ENCODE measurements around the gene TMEM82. TPM values are rescaled to one million over a fixed set of nuclear protein-coding genes. Genes with fewer than 3 reads are reported as not detected.

Gene TMEM82
- total RNA-seq, 1 donor from 2014 or later: not detected

DNA sequence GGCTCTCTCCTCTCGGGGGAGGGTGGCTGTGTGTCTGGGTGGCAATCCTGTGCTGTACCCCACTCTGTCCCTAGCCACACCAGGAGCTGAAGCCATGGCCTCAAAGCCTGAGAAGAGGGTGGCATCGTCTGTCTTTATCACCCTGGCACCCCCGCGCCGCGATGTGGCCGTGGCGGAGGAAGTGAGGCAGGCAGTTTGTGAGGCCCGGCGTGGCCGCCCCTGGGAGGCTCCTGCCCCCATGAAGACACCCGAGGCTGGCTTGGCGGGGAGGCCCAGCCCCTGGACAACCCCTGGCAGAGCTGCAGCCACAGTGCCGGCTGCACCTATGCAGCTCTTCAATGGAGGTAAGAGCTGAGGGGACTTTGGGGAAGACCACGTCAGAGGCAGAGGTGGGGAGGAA is 22.6 kb downstream of the TMEM82 start:
- peaks cover 8% of the 10 kb centered on the region for H3K27me3 ChIP-seq (ENCODE audit: low read depth)
- intact Hi-C loops (cut with DNase I): no loop called here
- DNase-seq (no peak), ATAC-seq (no peak)
- no peak overlapping the region for H3K27ac ChIP-seq
- no peak overlapping the region for H3K4me3 ChIP-seq
- TF ChIP-seq, protein P1, sequence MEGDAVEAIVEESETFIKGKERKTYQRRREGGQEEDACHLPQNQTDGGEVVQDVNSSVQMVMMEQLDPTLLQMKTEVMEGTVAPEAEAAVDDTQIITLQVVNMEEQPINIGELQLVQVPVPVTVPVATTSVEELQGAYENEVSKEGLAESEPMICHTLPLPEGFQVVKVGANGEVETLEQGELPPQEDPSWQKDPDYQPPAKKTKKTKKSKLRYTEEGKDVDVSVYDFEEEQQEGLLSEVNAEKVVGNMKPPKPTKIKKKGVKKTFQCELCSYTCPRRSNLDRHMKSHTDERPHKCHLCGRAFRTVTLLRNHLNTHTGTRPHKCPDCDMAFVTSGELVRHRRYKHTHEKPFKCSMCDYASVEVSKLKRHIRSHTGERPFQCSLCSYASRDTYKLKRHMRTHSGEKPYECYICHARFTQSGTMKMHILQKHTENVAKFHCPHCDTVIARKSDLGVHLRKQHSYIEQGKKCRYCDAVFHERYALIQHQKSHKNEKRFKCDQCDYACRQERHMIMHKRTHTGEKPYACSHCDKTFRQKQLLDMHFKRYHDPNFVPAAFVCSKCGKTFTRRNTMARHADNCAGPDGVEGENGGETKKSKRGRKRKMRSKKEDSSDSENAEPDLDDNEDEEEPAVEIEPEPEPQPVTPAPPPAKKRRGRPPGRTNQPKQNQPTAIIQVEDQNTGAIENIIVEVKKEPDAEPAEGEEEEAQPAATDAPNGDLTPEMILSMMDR (IDR thresholded peaks at IDR 0.05): no peak
- peaks cover 9% of the 10 kb centered on the region for H3K4me1 ChIP-seq
- H3K9me3 ChIP-seq: no peaks in the 10 kb centered on the region
- H3K36me3 ChIP-seq: peaks cover 10% of the 10 kb centered on the region

DNA sequence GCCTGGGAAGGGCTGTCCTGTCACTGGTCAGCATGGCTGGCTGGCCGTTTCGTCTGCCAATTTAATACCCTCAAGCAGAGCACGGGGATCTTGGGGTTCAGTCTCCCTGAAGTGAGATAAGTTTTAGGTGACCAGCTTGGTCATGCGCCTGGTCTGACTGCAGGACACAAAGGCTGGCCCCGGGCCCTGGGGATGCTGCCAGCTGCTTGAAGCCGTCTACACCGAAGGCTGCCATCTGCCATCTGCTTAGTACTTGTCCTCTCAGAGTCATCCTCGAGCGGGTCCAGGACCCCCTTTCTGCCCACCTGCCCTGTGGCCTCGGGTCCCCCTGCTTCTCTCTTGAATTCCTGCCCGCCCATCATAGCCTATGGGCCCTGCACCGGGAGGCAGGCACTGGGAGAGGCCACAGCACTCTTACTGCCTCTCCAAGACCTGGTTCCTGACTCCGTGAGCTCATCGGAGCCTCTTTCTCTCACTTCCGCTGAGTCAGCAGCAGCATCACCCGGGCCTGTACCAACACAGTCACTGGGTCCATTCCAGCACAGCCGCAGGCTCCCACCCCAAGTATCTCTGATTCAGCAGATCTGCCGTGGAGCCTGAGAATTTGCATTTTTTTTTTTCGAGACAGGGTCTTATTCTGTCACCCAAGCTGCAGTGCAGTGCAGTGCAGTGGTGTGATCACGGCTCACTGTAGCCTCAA is 23.3 kb downstream of the TMEM82 start:
- peaks cover 18% of the 10 kb centered on the region for H3K36me3 ChIP-seq

DNA sequence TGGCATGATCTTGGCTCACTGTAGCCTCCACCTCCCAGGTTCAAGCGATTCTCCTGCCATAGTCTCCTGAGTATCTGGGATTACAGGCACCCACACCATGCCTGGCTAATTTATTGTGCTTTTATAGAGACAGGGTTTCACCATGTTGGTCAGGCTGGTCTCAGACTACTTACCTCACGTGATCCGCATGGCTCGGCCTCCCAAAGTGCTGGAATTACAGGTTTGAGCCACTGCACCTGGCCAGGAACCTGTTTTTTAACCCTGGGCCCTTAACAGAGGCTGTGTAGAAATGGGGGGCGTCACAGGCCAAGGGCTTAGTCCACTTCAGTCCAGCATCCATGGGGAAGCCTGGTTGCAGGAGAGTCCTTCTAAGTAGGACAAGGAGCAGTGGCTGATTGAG is 25.6 kb downstream of the TMEM82 start:
- Histone ChIP-seq H3K4me3 (no peak overlapping the region), H3K4me1 (no peaks in the 10 kb centered on the region), H3K36me3 (peaks cover 36% of the 10 kb centered on the region), H3K9me3 (no peaks in the 10 kb centered on the region), H3K27ac (no peak overlapping the region), H3K27me3 (ENCODE audit: low read depth) (no peaks in the 10 kb centered on the region)
- TF ChIP-seq, protein P1 (IDR thresholded peaks at IDR 0.05): no peak
- DNase-seq (no peak), ATAC-seq (no peak)
- intact Hi-C loops (cut with DNase I): no loop called here

More for the DNA sequence above, 23.3 kb downstream of the TMEM82 start:
- H3K4me1 ChIP-seq: peaks cover 1% of the 10 kb centered on the region
- peaks cover under 1% of the 10 kb centered on the region for H3K27me3 ChIP-seq (ENCODE audit: low read depth)
- ATAC-seq: no peak
- intact Hi-C loops (cut with DNase I): no loop called here
- H3K27ac ChIP-seq: no peak overlapping the region
- H3K9me3 ChIP-seq: no peaks in the 10 kb centered on the region
- TF ChIP-seq, protein P1 (IDR thresholded peaks at IDR 0.05): no peak
- DNase-seq: no peak
- H3K4me3 ChIP-seq: no peak overlapping the region

DNA sequence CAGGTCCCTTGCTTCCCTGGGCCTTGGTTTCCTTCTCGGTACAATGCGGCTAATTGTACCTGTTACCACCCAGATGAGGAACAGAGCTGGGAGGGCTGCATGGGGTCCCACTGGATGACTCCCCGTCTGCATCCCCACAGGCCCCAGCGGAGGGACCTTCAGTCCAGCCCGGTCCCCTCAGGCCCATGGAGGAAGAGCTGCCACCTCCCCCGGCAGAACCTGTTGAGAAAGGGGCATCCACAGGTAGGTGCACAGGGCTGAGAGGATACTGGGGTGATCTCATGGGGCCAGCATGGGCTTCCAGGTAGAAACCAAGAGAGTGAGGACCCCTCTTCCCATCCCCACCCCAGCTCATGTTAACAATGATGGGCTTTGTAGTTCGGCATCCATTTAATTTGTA is 26.1 kb downstream of the TMEM82 start:
- H3K4me3 ChIP-seq: no peak overlapping the region
- DNase-seq: no peak
- H3K9me3 ChIP-seq: no peaks in the 10 kb centered on the region
- ATAC-seq: no peak
- intact Hi-C loops (cut with DNase I): no loop called here
- TF ChIP-seq, protein P1 (IDR thresholded peaks at IDR 0.05): no peak
- H3K27ac ChIP-seq: no peak overlapping the region
- H3K36me3 ChIP-seq: peaks cover 36% of the 10 kb centered on the region
- no peaks in the 10 kb centered on the region for H3K27me3 ChIP-seq (ENCODE audit: low read depth)
- no peaks in the 10 kb centered on the region for H3K4me1 ChIP-seq

DNA sequence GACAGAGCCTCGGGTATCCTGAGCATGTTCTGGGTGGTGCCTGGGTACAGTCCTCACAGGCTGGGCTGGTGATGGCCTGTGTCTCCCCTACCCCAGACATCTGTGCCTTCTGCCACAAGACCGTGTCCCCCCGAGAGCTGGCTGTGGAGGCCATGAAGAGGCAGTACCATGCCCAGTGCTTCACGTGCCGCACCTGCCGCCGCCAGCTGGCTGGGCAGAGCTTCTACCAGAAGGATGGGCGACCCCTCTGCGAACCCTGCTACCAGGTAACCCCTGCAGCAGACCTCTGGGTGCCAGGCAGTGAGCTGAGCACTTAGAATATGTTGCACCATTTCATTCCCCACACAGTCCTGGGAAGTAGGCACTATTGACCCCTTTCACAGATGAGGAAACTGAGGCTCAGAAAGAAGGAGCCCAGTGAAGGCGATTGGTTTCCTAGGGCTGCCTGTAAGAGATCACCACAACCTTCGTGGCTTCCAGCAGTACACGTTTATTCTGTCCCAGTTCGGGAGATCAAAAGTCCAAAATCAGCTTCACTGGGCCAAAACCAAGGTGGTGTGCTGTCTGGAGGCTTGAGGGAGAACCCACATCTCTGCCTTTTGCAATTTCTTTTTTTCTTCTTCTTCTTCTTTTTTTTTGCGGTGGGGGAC is 28.1 kb downstream of the TMEM82 start:
- TF ChIP-seq, protein P1 (IDR thresholded peaks at IDR 0.05): no peak
- Histone ChIP-seq H3K9me3 (no peaks in the 10 kb centered on the region), H3K4me3 (no peak overlapping the region), H3K36me3 (peaks cover 47% of the 10 kb centered on the region), H3K4me1 (no peaks in the 10 kb centered on the region), H3K27me3 (ENCODE audit: low read depth) (no peaks in the 10 kb centered on the region), H3K27ac (no peak overlapping the region)
- ATAC-seq (no peak), DNase-seq (no peak)
- intact Hi-C loops (cut with DNase I): no loop called here

Data from lower lobe of right lung (tissue), 2 donors.